ENCODE data around the gene FERD3L.

FERD3L gene

DNA sequence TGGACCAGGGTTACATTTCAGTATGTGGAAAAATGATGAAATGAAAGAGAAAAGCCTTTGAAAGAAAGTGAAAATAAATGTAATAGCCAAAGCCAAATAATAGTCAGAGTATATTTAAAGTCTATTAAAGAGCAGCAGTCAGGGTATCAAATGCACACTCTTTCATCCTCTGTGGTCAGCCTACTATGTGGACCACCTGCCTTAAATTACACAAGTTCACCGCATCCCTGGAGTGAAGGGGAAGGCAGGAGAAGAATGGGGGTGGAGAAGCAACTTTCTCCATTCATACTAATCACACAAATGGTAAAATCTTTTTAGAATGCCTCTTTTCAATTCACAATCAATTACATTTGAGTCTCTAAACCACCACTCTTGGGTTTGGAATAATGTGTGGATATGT is 43.7 kb downstream of the FERD3L start:
- DNase-seq (ENCODE audit: low read depth in 2 of 3, low spot score in 1 of 3): no peak

GRCh38 chr7:19099924-19100323 is 45.3 kb downstream of the FERD3L start:
- no peak for DNase-seq (ENCODE audit: low read depth in 2 of 3, low spot score in 1 of 3)

- no peak for DNase-seq (ENCODE audit: low read depth in 2 of 3, low spot score in 1 of 3)
These were observed 46.0 kb downstream of the FERD3L start for GRCh38 chr7:19099194-19099593.

DNA sequence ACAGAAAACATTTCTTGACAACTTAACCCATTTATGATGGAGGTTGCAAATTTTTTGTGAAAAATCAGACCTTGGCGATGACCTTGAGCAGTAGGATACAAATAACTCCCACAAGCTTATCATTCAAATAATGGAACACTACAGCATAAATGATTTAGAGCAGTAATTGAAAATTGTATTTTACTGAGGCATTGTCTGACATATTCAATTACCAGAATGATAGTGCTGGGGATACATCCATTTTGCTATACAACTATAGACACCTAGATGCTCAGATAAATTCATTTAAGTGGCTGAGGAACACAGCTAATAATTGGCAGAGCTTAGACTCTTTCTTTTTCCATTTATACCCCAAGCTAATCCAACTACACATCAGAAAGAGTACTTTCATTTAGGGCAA is 46.7 kb downstream of the FERD3L start:
- no peak for DNase-seq (ENCODE audit: low read depth in 2 of 3, low spot score in 1 of 3)

DNA sequence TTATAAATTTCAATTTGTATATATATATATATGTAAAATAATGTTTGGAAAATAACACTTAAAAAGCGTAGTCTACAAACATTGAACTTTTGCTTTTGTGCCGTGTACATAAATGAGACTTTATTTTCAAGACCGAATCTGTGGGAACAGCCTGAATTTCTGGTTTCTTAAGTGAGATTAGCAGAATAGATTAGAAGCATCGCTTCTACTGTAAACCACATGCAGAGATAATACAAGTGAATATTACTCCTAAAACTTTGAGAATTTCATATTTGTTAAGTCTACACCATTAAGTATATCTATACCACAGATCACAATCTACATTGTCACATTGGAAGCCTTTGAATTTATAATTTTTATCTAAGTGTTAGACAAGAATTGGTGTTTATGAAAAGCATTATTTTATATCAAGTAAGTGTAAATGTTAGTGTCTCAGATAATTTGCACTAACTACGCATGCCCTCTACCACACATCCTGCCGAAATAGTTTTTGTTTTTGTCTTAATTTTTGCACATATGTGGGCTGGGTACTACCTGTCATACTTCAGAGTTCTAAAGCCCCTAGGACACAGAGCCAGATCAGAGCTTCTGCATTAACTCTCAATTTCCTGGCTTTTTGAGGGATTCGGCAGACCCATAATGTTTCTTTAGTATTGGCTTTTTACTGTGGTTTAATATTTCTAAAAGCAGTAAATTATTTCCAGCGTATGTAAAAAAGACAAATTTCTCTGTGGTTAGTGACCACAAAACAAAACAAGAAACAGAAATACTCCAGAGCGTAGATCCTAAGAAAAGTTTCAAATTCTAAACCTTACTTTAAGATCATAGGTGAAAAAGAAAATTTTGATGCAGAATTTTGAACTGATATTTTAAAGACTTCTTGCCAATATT is 47.8 kb downstream of the FERD3L start:
- DNase-seq (ENCODE audit: low read depth in 2 of 3, low spot score in 1 of 3): no peak

- DNase-seq (ENCODE audit: low read depth in 2 of 3, low spot score in 1 of 3): no peak
These were observed 49.8 kb downstream of the FERD3L start for GRCh38 chr7:19095353-19095860.
